H9 (cell line): ENCODE data around the gene PKN3. TPM values are rescaled to one million over a fixed set of nuclear protein-coding genes. Genes with fewer than 3 reads are reported as not detected.

Source experiments
- DNase-seq: peaks from one replicate; pipeline ENCODE4 v3.0.0-alpha.2; 2017
- H2AFZ ChIP-seq: one replicate; pipeline ENCODE4 v1.6.1; 2013; ENCODE audit warnings: mild to moderate bottlenecking, low read length, control low read depth, moderate library complexity
- H2AK5ac ChIP-seq: 2 replicates; pipeline ENCODE4 v1.6.1; 2013; ENCODE audit warnings: low read length, control low read depth, mixed read lengths; ENCODE audit not compliant: insufficient read length
- H2BK120ac ChIP-seq: one replicate; pipeline ENCODE4 v1.6.1; 2013; ENCODE audit warnings: low read depth, mild to moderate bottlenecking, low read length, control low read depth, inconsistent platforms; ENCODE audit not compliant: poor library complexity, severe bottlenecking
- H2BK12ac ChIP-seq: 2 replicates; pipeline ENCODE4 v1.6.1; 2013; ENCODE audit warnings: low read length, control low read depth, mixed read lengths, low read depth; ENCODE audit not compliant: insufficient read length
- H2BK15ac ChIP-seq: 2 replicates; pipeline ENCODE4 v1.6.1; 2013; ENCODE audit warnings: low read depth, low read length, control low read depth
- H2BK20ac ChIP-seq: one replicate; pipeline ENCODE4 v1.6.1; 2013; ENCODE audit warnings: low read depth, mild to moderate bottlenecking, low read length, control low read depth, inconsistent platforms; ENCODE audit not compliant: poor library complexity, severe bottlenecking
- H2BK5ac ChIP-seq: 2 replicates; pipeline ENCODE4 v1.6.1; 2013; ENCODE audit warnings: low read length, control low read depth, mixed read lengths; ENCODE audit not compliant: insufficient read length
- H3K14ac ChIP-seq: 2 replicates; pipeline ENCODE4 v1.6.1; 2013; ENCODE audit warnings: low read length, control low read depth; ENCODE audit not compliant: insufficient read depth
- H3K18ac ChIP-seq: 2 replicates; pipeline ENCODE4 v1.6.1; 2013; ENCODE audit warnings: low read depth, mild to moderate bottlenecking, mixed read lengths, low read length, control low read depth; ENCODE audit not compliant: insufficient read length
- H3K23ac ChIP-seq: 2 replicates; pipeline ENCODE4 v1.6.1; 2013; ENCODE audit warnings: low read length, control low read depth, mixed read lengths, low read depth; ENCODE audit not compliant: insufficient read length
- H3K23me2 ChIP-seq: 2 replicates; pipeline ENCODE4 v1.6.1; 2013; ENCODE audit warnings: low read depth, mild to moderate bottlenecking, mixed read lengths, low read length, control low read depth; ENCODE audit not compliant: insufficient read length, poor library complexity, severe bottlenecking
- H3K27ac ChIP-seq: 2 replicates; pipeline ENCODE4 v1.5.1; 2013; ENCODE audit warnings: low read length, control low read depth, mixed read lengths, low read depth; ENCODE audit not compliant: insufficient read length
- H3K27me3 ChIP-seq: 2 replicates; pipeline ENCODE4 v1.6.1; 2013; ENCODE audit warnings: low read length, control low read depth, inconsistent platforms; ENCODE audit not compliant: insufficient read depth
- H3K4ac ChIP-seq: 2 replicates; pipeline ENCODE4 v1.6.1; 2013; ENCODE audit warnings: low read depth, mild to moderate bottlenecking, control low read depth, inconsistent platforms, low read length, moderate library complexity
- H3K4me1 ChIP-seq: 2 replicates; pipeline ENCODE4 v1.6.1; 2013; ENCODE audit warnings: low read length, control low read depth, inconsistent platforms; ENCODE audit not compliant: insufficient read depth
- H3K4me2 ChIP-seq: 2 replicates; pipeline ENCODE4 v1.6.1; 2013; ENCODE audit warnings: low read length, control low read depth, mixed read lengths; ENCODE audit not compliant: insufficient read length, insufficient read depth
- H3K56ac ChIP-seq: 2 replicates; pipeline ENCODE4 v1.6.1; 2013; ENCODE audit warnings: low read depth, mild to moderate bottlenecking, mixed read lengths, low read length, control low read depth; ENCODE audit not compliant: insufficient read length
- H3K79me1 ChIP-seq: 2 replicates; pipeline ENCODE4 v1.6.1; 2013; ENCODE audit warnings: low read depth, mild to moderate bottlenecking, moderate library complexity, low read length, control low read depth, inconsistent platforms; ENCODE audit not compliant: insufficient read depth, poor library complexity, severe bottlenecking
- H3K79me2 ChIP-seq: 2 replicates; pipeline ENCODE4 v1.6.1; 2013; ENCODE audit warnings: low read length, control low read depth, inconsistent platforms; ENCODE audit not compliant: insufficient read depth
- H3K9ac ChIP-seq: 2 replicates; pipeline ENCODE4 v1.6.1; 2013; ENCODE audit warnings: low read length, control low read depth, mixed read lengths; ENCODE audit not compliant: insufficient read length; ENCODE audit errors: extremely low read depth
- H3K9me3 ChIP-seq: one replicate; pipeline ENCODE4 v1.6.1; 2013; ENCODE audit warnings: low read depth, low read length, inconsistent platforms; ENCODE audit not compliant: control insufficient read depth
- H3T11ph ChIP-seq: one replicate; pipeline ENCODE4 v1.6.1; 2013; ENCODE audit warnings: mild to moderate bottlenecking, low read length, control low read depth, inconsistent platforms
- H4K20me1 ChIP-seq: one replicate; pipeline ENCODE4 v1.6.1; 2013; ENCODE audit not compliant: control insufficient read depth, insufficient read length, insufficient read depth
- H4K5ac ChIP-seq: 2 replicates; pipeline ENCODE4 v1.6.1; 2013; ENCODE audit warnings: low read depth, mild to moderate bottlenecking, mixed read lengths, low read length, control low read depth; ENCODE audit not compliant: insufficient read length
- H4K8ac ChIP-seq: replicated peaks from 2 replicates; pipeline ENCODE4 v1.6.1; 2013; ENCODE audit warnings: low read length, control low read depth, mixed read lengths, low read depth; ENCODE audit not compliant: insufficient read length
- H4K91ac ChIP-seq: 2 replicates; pipeline ENCODE4 v1.6.1; 2013; ENCODE audit warnings: low read depth, mild to moderate bottlenecking, moderate library complexity, mixed read lengths, low read length, control low read depth; ENCODE audit not compliant: insufficient read length
- H3K27ac Mint-ChIP-seq, 3 experiments: 2 replicates in 2 of 3; 3 replicates in 1 of 3; pipeline ENCODE4 v1.8.0; 2020 to 2021; ENCODE audit warnings: mixed read lengths in 3 of 3, mild to moderate bottlenecking in 1 of 3, moderate library complexity in 1 of 3
- H3K27me3 Mint-ChIP-seq: 2 replicates; pipeline ENCODE4 v1.8.0; 2021; ENCODE audit warnings: low read depth, mild to moderate bottlenecking, moderate library complexity, mixed read lengths
- H3K36me3 Mint-ChIP-seq, 3 experiments: 2 replicates in 2 of 3; 3 replicates in 1 of 3; pipeline ENCODE4 v1.8.0; 2020 to 2021; ENCODE audit warnings: low read depth in 3 of 3, mixed read lengths in 3 of 3; ENCODE audit not compliant: insufficient read depth in 1 of 3
- H3K4me1 Mint-ChIP-seq, 2 experiments: 2 replicates each; pipeline ENCODE4 v1.8.0; 2020; ENCODE audit warnings: mixed read lengths in 2 of 2
- H3K4me3 Mint-ChIP-seq, 2 experiments: 2 replicates in 1 of 2; 3 replicates in 1 of 2; pipeline ENCODE4 v1.8.0; 2020 to 2021; ENCODE audit warnings: mild to moderate bottlenecking in 2 of 2, mixed read lengths in 2 of 2, moderate library complexity in 1 of 2
- H3K9me3 Mint-ChIP-seq, 2 experiments: 2 replicates in 1 of 2; 3 replicates in 1 of 2; pipeline ENCODE4 v1.8.0; 2020; ENCODE audit warnings: mild to moderate bottlenecking in 2 of 2, mixed read lengths in 2 of 2, moderate library complexity in 1 of 2
- CTCF ChIP-seq: fragments of 200-600 bp; sonication (generic); conservative IDR thresholded peaks from 3 replicates; pipeline ENCODE4 v1.8.0; 2021; ENCODE audit warnings: antibody characterized with exemption, mild to moderate bottlenecking
- WGBS: extraction: QIAGEN DNeasy Blood & Tissue Kit; methylation state at CpG from one replicate; pipeline ENCODE4 v1.1.7; 2013; ENCODE audit warnings: missing lambda C conversion rate, low lambda C conversion rate, mixed read lengths; ENCODE audit not compliant: insufficient read length; ENCODE audit errors: extremely low coverage; 5-methylcytosine and 5-hydroxymethylcytosine counted together
- total RNA-seq: library from RNA; stranded (reverse); gene quantifications from 2 replicates; pipeline ENCODE4 v1.2.1, GENCODE V29; 2021

The PKN3 gene
- total RNA-seq, 1 experiment from 2014 or later = 25.0 TPM

- Histone ChIP-seq H3K79me1 (no peaks in the 10 kb centered on the region), H2AFZ (no peak overlapping the region), H3K9ac (no peak overlapping the region), H3K23me2 (no peaks in the 10 kb centered on the region), H2AK5ac (no peak overlapping the region), H3K4me1 (no peaks in the 10 kb centered on the region), H2BK12ac (no peak overlapping the region), H3K9me3 (no peaks in the 10 kb centered on the region), H3K4me2 (no peak overlapping the region), H2BK20ac (no peak overlapping the region), H3K23ac (no peak overlapping the region), H4K20me1 (no peaks in the 10 kb centered on the region), H3K14ac (no peak overlapping the region), H4K91ac (no peak overlapping the region), H3T11ph (no peak overlapping the region), H4K8ac (no peak overlapping the region), H3K18ac (no peak overlapping the region), H2BK15ac (no peak overlapping the region), H4K5ac (no peak overlapping the region), H2BK5ac (no peak overlapping the region), H3K27me3 (no peaks in the 10 kb centered on the region), H3K27ac (no peak overlapping the region), H2BK120ac (no peak overlapping the region), H3K4ac (no peak overlapping the region), H3K79me2 (no peaks in the 10 kb centered on the region), H3K56ac (no peak overlapping the region)
- Mint-ChIP-seq H3K4me1 (no peaks in the 10 kb centered on the region), H3K4me3 (no peak overlapping the region), H3K9me3 (no peaks in the 10 kb centered on the region; a peak in 1 of 5 replicates), H3K36me3 (peaks cover 7 to 28% (median 20%) of the 10 kb centered on the region in 3 experiments; a peak in 6 of 7 replicates), H3K27me3 (no peaks in the 10 kb centered on the region), H3K27ac (no peak overlapping the region)
- peak; percentile 24 for DNase-seq
- TF ChIP-seq CTCF = no peak
- no CpG with 5 or more reads among the region's 26 CpGs for WGBS
These were observed 10.4 kb downstream of the PKN3 start for GRCh38 chr9:128712451-128713410.
